Activated CD8-positive, alpha-beta T cell treated with anti-CD3 and anti-CD28 coated beads for 36 hours (primary cell): ENCODE results near the gene TATDN2. TPM values are rescaled to one million over a fixed set of nuclear protein-coding genes. Genes with fewer than 3 reads are reported as not detected.

Experiments used
- ATAC-seq: fragments of 200-7000 bp; cut with Tn5 transposase; one replicate; pipeline ENCODE4 v1.10.0; 2021; ENCODE audit warnings: mild to moderate bottlenecking, moderate library complexity
- CTCF ChIA-PET: fragments of 350-600 bp; sonication (Branson Sonifier 250); formaldehyde crosslinking; loops from one replicate; lab custom pipeline; 2021; ENCODE audit warnings: antibody characterized with exemption; lab: Charles Lee
- POLR2A ChIA-PET: fragments of 350-600 bp; sonication (Branson Sonifier 250); formaldehyde crosslinking; loops from one replicate; lab custom pipeline; 2021; ENCODE audit warnings: antibody characterized with exemption; lab: Charles Lee
- DNase-seq: peaks from one replicate; pipeline ENCODE4 v3.0.0-alpha.2; 2020
- H3K27ac Mint-ChIP-seq: one replicate; pipeline ENCODE4 v1.8.0; 2021; ENCODE audit warnings: mild to moderate bottlenecking, mixed read lengths
- H3K27me3 Mint-ChIP-seq: one replicate; pipeline ENCODE4 v1.8.0; 2021; ENCODE audit warnings: mixed read lengths
- H3K36me3 Mint-ChIP-seq: one replicate; pipeline ENCODE4 v1.8.0; 2021; ENCODE audit warnings: low read depth, mixed read lengths
- H3K4me1 Mint-ChIP-seq: one replicate; pipeline ENCODE4 v1.8.0; 2021; ENCODE audit warnings: low read depth, mixed read lengths
- H3K4me3 Mint-ChIP-seq: one replicate; pipeline ENCODE4 v1.8.0; 2021; ENCODE audit warnings: mild to moderate bottlenecking, moderate library complexity, mixed read lengths
- H3K9me3 Mint-ChIP-seq: one replicate; pipeline ENCODE4 v1.8.0; 2021; ENCODE audit warnings: mixed read lengths
- intact Hi-C: fragments of 100-400 bp; cut with micrococcal nuclease; formaldehyde crosslinking; loops from one replicate; pipeline ENCODE4 v1.10.0; 2022
- total RNA-seq, 2 experiments: library from RNA; stranded (reverse); gene quantifications; one replicate each; pipeline ENCODE4 v1.2.3, GENCODE V29; 2021
- TF ChIP-seq, protein P1 (sequence below): fragments of 200-600 bp; IDR thresholded peaks from one replicate; pipeline ENCODE4 v1.8.0; 2022; ENCODE audit warnings: antibody characterized with exemption, mild to moderate bottlenecking

The TATDN2 gene
- total RNA-seq, 2 experiments from 2014 or later = 37.1 to 38.5 TPM

DNA sequence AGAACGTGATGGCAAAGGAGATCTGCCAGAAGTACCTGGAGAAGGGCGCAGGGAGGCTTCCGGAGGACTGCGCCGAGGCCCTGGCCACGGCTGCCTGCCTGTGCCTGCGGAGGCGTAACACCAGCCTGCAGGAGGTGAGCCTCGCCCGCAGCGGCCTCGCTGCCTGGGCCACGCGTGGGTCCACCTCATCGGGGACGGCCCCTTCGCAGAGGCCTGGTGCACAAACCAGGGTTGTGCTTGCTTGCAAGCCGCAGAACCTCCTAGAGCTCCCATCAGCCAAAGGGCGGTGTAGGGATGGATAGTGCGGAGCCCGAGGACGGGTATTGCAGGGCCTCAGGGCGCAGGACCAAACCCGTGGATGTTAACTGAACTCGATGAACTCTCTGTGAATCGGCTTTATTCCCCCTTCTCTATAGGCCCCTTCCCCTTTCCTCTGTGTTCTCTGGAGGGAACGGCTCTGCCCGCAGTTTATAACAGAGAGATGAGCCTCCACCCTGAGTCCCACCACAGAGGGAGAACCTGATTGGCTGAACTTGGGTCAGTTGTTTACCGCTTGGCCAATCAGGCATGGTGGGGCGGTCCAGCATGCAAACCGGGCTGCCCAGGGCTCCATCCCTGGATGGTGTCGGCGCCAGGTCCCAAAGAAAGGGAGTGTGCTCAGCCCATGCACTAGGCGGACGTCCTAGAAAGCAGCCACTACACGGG is 13.6 kb upstream of the TATDN2 start:
- ChIA-PET CTCF (no interaction called here), POLR2A (no interaction called here)
- peaks cover 11% of the 10 kb centered on the region for H3K36me3 Mint-ChIP-seq
- ATAC-seq = no peak
- no peaks in the 10 kb centered on the region for H3K27me3 Mint-ChIP-seq
- H3K4me1 Mint-ChIP-seq = peaks cover 21% of the 10 kb centered on the region
- intact Hi-C loops = no loop called here
- no peaks in the 10 kb centered on the region for H3K9me3 Mint-ChIP-seq
- no peak overlapping the region for H3K27ac Mint-ChIP-seq
- H3K4me3 Mint-ChIP-seq = no peak overlapping the region
- TF ChIP-seq, protein P1, sequence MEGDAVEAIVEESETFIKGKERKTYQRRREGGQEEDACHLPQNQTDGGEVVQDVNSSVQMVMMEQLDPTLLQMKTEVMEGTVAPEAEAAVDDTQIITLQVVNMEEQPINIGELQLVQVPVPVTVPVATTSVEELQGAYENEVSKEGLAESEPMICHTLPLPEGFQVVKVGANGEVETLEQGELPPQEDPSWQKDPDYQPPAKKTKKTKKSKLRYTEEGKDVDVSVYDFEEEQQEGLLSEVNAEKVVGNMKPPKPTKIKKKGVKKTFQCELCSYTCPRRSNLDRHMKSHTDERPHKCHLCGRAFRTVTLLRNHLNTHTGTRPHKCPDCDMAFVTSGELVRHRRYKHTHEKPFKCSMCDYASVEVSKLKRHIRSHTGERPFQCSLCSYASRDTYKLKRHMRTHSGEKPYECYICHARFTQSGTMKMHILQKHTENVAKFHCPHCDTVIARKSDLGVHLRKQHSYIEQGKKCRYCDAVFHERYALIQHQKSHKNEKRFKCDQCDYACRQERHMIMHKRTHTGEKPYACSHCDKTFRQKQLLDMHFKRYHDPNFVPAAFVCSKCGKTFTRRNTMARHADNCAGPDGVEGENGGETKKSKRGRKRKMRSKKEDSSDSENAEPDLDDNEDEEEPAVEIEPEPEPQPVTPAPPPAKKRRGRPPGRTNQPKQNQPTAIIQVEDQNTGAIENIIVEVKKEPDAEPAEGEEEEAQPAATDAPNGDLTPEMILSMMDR = no peak
- no peak for DNase-seq

DNA sequence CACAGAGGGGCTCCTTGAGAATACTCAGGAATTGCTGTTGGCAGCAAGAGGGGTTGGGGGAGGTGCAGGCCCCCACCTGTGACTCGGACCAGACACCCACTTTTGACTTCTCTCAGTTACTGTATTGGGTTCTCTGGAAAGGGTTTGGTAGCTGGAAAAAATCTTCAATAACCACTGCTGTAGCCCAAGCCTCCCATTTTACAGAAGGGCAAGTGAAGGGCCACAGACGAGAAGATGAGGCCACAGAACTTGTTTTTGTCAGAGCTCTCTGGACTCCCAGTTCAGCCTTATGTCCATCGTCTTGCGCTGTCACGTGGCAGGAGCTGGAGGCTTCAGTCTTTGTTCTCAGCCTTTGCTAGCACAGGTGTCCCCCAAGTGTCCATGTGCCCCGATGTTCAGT is 12.7 kb upstream of the TATDN2 start:
- intact Hi-C loops = no loop called here
- Mint-ChIP-seq H3K9me3 (no peaks in the 10 kb centered on the region), H3K27ac (no peak overlapping the region), H3K4me3 (no peak overlapping the region), H3K36me3 (peaks cover 13% of the 10 kb centered on the region), H3K4me1 (peaks cover 21% of the 10 kb centered on the region), H3K27me3 (no peaks in the 10 kb centered on the region)
- TF ChIP-seq, protein P1 = no peak
- CTCF ChIA-PET = no interaction called here
- no peak for ATAC-seq
- POLR2A ChIA-PET = no interaction called here
- no peak for DNase-seq

DNA sequence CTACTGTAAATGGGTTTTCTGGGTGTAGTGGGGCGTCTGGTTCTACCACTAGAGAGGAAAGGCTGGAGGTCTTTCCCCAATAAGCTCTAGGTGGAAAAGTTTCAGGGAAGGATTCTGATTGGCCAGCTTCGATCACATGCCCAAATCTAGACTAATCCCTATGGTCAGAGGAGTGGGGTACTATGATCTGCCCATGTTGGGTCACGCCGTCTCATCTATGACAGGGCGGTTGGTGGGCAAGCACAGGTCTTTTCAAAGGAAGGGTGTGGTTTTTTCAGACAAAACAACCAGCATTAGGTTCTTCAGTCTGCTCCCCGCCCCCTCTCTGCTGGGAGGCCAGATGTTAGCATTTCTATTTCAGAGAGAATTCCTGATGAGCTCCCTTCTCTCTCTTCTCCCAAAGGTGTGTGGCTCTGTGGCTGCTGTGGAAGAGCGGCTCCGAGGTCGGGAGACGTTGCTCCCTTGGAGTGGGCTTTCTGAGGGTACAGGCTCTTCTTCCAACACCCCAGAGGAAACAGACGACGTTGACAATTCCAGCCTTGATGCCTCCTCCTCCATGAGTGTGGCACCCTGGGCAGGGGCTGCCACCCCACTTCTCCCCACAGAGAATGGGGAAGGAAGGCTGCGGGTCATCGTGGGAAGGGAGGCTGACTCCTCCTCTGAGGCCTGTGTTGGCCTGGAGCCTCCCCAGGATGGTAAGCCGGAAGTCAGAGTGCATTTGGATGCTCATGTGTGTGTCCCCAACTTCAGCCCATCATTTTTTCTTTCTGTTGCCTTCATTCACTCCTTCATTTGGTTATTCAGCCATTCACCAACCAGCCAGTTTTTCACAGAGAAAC is 9.7 kb upstream of the TATDN2 start:
- H3K9me3 Mint-ChIP-seq = no peaks in the 10 kb centered on the region
- peak overlapping the region; percentile 87 for H3K27ac Mint-ChIP-seq
- DNase-seq (peak; percentile 72), ATAC-seq (peak; percentile 59)
- ChIA-PET POLR2A (interaction anchor here (1.0 to 1.6 kb wide), 3 partner anchors 39 to 133 kb away, joined by 3 to 4 read pairs (median 4); no protein-coding TSS in a partner anchor), CTCF (interaction anchor here (1.2 to 1.3 kb wide), 2 partner anchors 9 to 15 kb away, joined by 3 to 4 read pairs; no protein-coding TSS in a partner anchor)
- H3K4me1 Mint-ChIP-seq = peaks cover 39% of the 10 kb centered on the region
- TF ChIP-seq, protein P1 = no peak
- H3K4me3 Mint-ChIP-seq = no peak overlapping the region
- H3K27me3 Mint-ChIP-seq = no peaks in the 10 kb centered on the region
- H3K36me3 Mint-ChIP-seq = peaks cover 13% of the 10 kb centered on the region
- intact Hi-C loops = no loop called here

DNA sequence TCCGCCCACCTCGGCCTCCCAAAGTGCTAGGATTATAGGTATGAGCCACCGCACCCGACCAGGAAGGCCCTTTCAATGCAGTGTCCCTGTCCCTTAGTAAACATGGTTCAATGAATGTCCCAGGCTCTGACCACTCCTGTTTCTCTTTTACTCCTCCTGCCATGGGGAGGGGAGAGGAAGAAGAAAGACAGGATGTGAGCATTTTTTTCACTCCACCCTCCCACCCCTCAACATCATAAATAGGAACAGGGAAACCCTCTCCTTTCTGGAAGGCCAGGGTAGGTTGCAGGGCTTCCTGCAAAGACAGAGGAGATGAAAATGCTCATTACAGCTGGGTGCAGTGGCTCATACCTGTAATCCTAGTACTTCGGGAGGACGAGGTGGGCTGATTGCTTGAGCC is 7.5 kb upstream of the TATDN2 start:
- no peak for ATAC-seq
- DNase-seq = no peak
- Mint-ChIP-seq H3K27me3 (no peaks in the 10 kb centered on the region), H3K27ac (peak overlapping the region; percentile 74), H3K4me1 (peaks cover 50% of the 10 kb centered on the region), H3K4me3 (no peak overlapping the region), H3K36me3 (peaks cover 30% of the 10 kb centered on the region), H3K9me3 (peaks cover 14% of the 10 kb centered on the region)
- POLR2A ChIA-PET = interaction anchor here (1.3 kb wide), 1 partner anchor 27 kb away, joined by 3 read pairs; no protein-coding TSS in a partner anchor
- CTCF ChIA-PET = no interaction called here
- TF ChIP-seq, protein P1 = no peak
- intact Hi-C loops = loop anchor here (10.0 kb wide), 1 partner anchor 256 kb away; the partner anchor contains the start of gene EMC3
